IPS-11a (cell line): ENCODE data around the gene DIPK1C.

Source experiments
- H3K4me3 ChIP-seq: one replicate; pipeline ENCODE4 v1.5.1; 2013; ENCODE audit warnings: low read depth, low read length, control low read depth

The DIPK1C gene

DNA sequence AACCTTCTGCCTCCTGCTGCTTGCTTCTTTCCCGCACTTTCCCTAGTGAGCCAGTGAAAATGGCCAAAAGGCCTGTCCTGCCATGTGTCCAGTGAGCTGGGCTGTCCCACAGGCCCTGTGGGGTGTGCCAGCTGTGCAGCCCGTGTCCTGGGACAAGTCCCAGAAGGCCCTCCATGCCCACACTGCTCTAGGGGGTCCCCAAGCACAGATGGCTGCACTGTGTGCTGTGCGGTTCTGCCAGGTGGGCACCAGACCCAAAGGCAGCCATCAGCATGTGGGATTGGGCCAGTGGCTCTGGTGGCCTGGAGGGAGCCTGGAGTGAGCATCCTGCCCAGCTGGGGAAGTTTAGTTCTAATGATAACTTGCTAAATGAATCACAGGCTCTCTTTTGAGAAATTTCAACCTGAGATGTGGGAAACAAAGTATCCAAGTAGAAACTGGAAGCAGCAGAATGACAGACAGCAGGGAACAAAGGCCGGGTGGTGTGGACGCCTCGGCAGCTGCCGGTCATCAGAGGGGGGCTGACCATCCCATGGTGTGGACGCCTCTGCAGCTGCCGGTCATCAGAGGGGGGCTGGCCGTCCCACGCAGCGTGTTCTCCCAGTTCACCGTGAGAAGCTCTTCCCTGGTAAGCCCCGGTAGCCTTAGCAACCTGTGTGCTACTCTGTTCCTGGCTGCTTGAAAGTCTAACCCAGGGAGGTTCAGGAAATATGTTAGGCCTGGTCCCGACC lies 29.2 kb upstream of the DIPK1C start:
- no peak overlapping the region for H3K4me3 ChIP-seq

DNA sequence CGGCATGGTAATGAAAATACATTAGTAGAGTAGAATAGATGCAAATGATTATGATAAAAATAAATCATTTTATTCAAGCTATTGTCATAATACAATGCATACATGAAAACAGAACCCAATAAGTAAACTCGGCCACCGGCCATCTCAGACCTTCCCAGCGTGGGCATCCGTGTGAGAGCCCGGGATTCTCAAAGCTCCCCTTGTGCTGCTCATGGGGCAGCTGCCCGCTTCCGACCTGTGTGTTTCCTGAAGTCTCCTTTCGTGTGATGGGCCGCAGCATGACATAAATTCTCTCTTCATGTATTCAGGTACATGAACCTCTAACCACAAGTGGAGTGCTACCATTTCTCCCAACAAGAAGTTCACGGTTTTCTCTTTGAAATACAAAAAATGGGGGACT lies 25.6 kb upstream of the DIPK1C start:
- H3K4me3 ChIP-seq = no peak overlapping the region

DNA sequence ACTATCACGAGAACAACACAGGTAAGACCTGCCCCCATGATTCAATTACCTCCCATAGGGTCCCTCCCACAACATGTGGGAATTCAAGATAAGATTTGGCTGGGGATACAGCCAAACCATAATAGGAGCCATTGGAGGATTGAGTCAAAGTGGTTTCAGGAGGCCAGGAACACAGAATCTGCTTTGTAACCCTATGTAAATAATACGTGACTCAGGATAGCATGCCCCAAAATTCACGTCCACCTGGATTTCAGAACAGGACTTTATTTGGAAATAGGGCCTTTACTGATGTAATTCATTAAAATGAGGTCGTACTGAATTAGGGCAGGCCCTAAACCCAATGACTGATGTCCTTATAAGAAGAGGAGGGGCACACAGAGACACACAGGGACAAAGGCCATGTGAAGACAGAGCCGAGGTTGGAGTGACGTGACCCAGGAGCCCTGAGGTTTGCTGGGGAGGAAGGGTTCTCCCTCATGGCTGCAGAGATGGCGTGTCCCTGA lies 23.1 kb upstream of the DIPK1C start:
- no peak overlapping the region for H3K4me3 ChIP-seq

DNA sequence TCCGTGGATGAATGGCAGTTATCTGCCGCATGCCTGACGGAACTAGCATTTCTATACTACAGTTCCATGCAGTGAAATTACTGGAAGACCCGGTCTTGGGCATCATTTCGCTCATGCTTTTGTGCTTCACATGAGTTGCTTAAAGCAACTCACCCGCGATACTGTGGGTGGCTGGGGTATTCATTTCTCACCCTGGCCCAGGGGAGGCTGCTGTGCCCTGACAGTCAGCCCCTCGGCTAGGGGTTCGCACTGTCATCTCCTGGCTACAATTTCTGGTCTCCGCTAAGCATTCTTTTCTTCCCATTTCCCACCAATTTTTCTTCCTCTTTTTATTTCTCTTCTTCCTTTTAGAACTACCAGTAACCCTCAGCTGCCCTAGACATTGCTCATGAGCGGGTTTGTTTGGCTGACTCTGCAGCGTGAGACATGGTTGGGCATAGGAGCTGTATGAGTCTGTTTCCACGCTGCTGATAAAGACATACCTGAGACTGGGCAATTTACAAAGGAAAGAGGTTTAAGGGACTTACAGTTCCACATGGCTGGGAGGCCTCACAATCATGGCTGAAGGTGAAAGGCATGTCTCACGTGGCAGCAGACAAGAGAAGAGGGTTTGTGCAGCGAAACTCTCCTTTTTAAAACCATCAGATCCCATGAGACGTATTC lies 22.5 kb upstream of the DIPK1C start:
- H3K4me3 ChIP-seq = no peak overlapping the region

DNA sequence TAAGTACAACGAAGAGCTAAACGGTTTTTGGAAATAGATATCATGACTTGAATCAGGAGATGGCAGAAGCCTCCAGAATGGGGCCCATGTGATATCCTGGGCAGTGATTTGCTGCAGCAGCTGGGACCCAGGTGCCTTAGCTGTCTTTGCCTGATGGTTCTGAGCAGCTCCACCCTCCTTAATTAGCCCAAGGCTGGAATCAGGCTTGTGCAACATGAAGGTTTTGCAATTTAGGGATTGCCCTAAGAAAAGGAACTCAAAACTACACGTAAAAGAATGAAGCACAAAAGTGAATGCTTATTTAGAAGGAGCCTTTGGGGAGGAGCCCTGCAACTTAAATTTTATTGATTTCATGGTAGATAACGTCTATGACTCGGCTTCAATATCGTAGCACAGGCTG lies 21.8 kb upstream of the DIPK1C start:
- H3K4me3 ChIP-seq = no peak overlapping the region

DNA sequence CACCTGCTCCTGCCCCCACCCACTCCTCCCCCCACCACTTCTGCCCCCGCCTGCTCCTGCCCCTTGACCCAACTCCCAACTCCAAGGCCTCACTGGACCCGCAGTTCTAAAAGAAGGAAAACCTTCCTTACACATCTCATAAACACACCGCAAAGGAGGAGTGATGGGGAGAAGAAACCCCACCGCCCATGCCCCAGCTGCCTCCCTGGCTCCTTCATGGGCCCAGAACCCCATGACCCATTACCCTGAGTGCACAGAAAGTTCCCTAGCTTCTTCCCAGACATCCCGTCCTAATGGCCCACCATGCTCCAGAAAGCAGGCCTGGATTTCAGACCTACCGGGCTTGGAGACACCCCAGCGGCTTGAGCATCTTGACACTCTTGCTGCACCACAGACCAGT lies 21.2 kb upstream of the DIPK1C start:
- no peak overlapping the region for H3K4me3 ChIP-seq

DNA sequence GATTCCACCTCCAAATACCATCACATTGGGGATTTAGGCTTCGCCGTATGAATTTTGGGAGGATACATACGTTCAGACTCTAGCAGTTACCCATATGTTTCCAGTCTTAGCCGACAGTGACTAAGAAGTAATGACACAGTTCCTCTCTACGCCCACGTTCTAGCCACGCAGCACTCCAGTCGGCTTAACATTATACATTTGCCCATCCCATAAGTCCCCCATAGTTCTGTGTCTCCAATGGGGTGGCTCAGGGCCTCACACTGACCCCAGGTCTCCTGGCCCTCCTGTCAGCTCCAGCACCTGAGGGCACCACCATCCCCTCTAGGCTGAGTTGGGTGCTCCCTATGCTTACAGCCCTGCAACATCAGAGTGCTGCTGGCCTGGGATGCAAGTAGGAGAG lies 20.7 kb upstream of the DIPK1C start:
- no peak overlapping the region for H3K4me3 ChIP-seq

DNA sequence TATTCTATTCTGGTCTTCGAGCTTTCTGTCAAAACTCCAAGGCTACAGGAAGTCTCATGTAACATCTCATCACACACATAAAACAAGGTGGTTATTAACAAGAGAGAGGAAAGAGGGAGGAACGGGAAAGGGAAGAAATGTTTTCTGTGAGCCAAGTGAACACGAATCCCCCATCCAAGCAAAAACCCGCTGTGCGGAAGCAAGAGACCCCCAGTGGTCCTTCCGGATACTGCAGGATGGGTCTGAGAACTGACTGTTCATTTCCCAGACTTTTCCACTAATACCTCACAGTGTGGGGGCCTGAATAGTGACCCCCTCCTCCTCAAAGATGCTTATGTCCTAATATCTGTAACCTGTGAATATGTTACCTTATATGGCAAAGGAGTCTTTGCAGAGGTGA lies 19.0 kb upstream of the DIPK1C start:
- H3K4me3 ChIP-seq = no peak overlapping the region

DNA sequence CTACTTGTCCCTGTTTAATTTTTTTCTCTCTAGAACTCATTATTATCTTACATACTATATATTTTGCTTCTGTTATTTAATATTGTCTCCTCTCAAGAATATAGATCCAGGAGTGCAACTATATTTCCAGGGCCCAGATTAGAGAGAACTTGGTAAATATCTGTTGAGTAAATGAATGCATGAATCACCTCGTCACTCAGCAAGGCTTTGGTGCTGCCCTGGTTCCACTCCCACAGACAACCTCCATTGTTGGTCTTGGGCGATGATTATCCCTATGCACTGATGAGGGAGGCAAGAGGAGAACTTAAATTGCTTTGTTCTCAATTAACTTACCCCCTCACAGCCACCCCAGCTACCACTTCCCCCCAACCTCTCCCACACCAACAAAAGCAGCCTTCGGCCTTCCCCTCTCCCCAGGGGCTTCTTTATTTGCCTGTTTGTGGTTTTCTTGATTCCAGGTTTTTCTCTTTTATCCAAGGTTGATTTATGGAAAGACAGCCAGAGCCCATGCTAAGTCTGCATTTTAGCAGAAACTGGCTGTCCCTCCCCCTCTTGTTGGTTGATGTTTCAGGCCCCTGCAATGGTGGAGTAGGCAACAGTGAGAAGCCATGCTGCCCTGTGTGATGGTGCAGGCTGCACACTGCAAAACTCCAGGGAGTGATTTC lies 17.0 kb upstream of the DIPK1C start:
- H3K4me3 ChIP-seq = no peak overlapping the region

DNA sequence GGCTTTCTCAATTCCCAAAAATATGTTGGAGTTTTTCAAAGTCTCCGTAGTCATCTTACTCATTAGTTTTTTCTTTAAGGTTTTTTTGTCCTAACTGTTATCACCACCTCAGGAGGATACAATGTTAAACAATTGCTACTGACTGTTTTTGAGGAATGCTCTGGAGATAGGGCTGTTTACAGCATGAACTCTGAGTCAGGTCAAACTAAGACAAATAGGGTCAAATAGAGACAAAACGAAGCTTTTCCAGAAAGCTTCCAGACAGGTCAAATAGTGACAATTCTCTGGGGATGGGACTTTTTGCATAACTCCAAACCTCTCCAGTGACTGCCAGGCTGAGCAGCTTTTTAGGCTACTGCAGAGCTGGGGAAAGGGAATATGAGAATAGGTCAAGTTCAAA lies 15.2 kb upstream of the DIPK1C start:
- no peak overlapping the region for H3K4me3 ChIP-seq

DNA sequence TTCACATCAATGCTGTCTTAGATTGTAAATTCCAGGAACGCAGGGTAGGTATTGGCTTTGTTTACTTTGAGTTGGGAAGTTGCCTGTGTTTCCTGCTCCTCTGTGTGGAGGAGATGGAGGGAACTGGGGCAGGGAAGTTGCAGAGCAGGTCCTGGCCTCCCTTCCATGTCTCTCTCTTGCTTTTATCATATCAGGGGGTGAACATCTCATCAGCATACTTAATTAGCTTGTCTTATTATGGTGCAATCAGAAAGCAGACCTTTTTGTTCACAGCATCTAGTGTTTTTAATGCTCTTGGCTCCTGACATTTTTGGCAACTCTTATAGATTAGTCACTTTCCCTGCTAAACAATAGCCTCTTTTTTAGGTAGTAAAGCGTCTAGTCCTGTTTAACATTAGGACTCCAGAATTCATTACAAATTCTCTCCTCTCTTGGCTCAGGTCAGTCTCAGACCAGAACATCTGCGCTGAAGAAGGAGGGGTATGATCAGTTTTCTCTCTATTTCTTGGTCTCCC lies 11.5 kb upstream of the DIPK1C start:
- no peak overlapping the region for H3K4me3 ChIP-seq

DNA sequence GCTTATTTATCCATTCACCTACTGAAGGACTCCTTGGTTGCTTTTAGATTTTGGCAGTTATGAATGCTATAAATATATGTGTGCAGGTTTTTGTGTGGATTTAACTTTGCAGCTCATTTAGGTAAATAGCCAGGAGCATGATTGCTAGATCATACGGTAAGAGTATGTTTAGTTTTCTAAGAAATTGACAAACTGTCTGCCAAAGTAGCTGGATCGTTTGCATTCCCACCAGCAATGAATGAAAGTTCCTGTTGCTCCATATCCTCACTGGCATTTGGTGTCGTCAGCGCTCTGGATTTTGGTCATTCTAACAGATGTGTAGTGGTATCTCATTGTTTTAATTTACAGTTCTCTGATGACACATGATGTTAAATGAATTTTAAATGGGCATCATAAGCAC lies 8.7 kb upstream of the DIPK1C start:
- no peak overlapping the region for H3K4me3 ChIP-seq

DNA sequence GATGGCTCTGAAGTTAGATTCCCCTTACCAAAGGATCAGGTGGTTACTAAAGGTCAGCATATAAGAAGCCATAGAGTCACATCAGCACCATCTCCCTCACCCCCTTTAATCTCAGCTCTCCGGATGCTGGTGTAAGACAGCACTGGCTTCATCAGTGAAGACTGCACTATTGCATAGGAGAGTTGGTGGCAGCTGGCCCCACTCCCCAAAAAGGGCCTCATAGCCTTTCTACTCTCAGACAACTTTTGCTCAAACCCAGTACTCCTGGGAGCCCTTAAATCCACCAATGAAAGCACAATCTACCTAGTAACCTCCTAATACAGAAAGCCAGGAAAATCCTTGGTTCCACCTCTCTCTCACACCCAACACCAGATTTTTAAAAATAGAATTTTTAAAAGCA lies 6.9 kb upstream of the DIPK1C start:
- no peak overlapping the region for H3K4me3 ChIP-seq

DNA sequence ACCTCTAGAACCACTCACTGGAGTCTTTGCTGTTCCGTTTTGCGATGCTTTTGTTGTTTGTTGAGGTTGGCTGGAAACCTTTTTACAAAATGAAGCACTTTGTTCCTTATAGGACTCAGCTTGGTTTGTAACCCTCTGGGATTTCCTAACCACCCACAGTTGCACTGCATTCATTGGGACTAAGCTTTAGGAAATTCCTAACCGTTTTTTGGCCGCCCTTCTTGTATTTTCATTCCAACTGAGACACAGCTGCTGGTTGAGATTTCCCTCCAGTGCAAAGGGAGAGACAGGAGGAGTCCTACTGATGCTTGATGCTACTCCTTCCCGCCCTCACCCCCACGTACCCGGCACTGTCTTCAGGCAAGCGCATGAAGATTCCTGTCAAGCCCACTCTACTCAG lies 6.1 kb upstream of the DIPK1C start:
- H3K4me3 ChIP-seq = no peak overlapping the region

DNA sequence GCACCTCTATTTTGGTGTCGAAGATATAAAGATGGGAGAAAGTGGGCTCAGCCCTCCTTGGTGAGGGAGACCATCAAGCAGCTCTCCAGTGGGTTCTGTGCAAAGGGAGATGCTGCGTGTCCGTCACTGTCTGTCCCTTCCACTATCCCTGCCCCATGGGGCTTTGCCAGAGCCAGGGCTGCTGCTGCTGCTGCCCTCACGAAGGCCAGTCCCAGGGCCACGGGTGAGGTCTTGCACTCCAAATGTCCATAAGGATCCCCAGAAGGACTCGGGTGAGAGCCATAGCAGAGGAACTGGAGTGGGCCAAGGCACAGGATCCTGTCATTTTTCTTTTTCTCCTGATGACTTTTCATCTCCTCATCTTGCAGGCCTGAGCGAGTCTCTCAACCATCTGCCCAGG lies 3.7 kb upstream of the DIPK1C start:
- H3K4me3 ChIP-seq = no peak overlapping the region

DNA sequence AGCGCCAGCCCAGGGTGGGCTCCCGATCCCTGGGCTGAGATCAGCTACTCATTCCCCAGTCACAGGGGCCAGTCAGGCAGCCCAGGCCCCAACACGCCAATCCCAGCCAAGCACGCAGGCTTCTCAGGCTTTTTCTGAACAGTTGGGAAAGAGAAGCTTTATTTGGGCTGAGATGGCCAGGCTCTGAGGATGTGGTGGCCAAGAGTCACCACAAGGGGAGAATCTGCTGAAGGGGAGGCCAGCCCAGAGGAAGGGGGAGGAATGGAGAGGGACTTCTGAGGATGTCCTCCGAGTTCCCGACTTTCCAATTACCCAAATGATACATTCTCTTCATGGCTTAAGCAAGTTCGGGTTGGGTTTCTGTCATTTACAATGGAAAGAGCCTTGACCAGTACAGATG lies 2.8 kb upstream of the DIPK1C start:
- no peak overlapping the region for H3K4me3 ChIP-seq

DNA sequence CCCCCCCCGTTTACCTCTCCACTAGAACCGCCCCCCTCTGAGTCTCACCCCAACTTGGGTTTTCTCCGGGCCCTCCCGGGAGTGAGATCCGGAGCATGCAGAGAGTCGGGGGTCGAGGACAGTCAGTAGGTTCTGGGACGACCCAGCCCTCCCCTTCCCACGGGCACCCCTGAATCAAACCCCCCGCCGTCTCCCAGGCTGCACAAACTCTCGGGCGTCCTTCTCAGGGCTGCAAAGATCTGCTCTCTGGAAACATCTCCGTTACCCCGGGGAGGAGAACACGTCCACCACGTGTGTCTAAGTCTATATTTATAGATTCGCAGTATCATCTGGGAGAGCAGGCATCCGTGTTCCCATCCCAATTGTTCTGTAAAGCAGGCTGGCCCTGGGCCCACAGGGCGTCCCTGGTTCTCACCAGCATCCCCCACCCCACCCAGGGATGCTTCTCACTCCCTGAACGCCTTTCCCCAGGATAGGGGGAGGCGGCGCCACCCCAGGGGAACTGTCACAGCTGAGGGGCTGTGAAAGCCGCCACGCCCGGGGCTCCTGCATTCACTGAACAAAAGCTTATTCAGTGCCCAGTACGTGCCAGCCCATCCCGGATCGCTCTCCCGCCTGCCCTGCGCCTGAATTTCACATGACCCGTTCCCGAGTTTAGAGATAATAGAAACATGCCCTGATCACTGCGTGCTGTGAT lies 765 bp upstream of the DIPK1C start:
- H3K4me3 ChIP-seq = no peak overlapping the region

DNA sequence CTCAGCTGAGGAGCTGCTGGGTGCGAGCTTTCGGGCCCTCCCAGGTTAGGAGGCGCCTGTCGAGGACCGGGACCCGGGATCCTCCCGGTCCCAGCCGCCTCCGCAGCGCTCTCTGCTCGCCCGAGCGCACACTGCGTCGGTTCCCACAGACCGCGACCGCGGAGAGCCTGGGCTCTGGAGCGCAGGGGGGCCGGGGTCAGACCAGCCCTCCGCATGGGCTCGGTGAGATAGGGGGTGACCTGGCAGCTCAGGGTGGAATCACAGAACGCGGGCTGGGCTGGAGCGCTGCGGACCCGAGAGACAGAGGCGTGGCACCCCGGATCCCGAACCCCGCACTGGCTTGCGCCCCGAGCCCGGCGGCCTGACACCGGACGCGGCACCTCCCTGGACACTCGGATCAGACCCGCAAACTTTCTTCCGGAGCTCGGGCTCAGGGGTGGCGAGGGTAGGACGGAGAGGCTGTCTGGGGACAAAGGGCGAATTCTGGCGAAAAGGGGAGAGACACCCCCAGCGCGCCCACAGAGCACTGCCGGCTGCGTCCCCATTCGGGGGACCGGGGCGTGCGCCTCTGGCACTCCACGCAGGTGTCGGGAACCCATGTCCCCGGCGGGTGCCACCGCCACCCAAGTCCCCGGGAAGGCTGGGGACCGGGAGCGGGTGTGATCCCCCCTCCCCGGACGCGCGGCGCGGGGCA lies 612 bp downstream of the DIPK1C start:
- H3K4me3 ChIP-seq = peak overlapping the region; percentile 37

DNA sequence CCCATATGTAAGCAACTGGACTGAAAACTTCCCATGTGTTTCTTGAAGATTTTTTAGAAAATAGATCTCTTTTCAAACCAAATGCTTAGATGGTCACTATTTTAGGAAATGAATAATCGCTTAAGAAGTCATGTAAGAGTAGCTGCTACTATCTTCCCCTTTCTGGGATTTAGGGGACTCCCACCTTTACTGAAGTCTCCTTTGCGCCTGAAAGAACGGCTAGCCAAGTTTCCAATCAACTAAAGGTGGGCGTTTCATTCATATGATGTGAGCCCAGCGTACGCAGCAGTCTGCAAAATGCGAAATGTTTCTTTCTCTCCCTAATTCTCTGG lies 1.1 kb downstream of the DIPK1C start:
- H3K4me3 ChIP-seq = peak overlapping the region; percentile 37

DNA sequence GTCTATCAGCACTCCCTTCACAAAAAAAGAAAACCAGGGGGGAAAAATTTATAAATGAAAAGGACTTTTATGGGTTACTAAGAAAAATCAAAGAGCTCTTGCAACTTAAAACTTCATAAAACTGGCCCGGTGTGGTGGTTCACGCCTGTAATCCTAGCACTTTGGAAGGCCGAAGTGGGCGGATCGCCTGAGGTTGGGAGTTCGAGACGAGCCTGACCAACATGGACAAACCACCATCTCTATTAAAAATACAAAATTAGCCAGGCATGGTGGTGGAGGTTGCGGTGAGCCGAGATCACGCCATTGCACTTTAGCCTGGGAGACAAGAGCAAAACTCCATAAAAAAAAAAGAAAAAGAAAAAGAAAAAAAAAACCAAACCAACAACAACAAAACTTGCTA lies 1.7 kb downstream of the DIPK1C start:
- H3K4me3 ChIP-seq = no peak overlapping the region

DNA sequence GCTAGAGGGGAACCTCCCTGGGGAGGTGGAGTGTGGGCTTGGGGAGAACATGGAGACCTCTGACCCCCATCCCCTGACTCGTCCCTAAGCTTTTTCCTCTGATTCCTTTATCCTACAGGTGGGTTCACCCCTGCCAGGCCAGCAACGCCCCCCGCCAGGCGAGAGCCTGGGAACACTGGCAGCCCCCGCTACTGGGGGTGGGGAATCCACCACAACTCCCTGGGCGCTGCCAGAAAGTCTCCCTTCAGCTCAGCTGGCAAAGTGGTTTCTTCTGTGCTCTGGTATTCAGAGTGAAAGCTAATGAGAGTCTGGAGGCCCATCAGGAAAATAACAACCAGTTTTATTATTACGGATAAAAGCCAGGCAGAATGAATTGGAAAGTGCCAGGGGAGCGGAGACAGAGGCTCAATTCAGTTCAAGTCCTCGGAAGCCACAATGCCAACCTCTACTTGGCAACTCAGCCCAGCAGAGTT lies 2.8 kb downstream of the DIPK1C start:
- H3K4me3 ChIP-seq = no peak overlapping the region
